ENCODE measurements around the gene ABTB2.

ABTB2 gene

GRCh38 chr11:34341096-34341495, 16.7 kb downstream of the ABTB2 start:
- DNase-seq = no peak

- no peak for DNase-seq
These were observed 17.2 kb downstream of the ABTB2 start for GRCh38 chr11:34340653-34341052.

- DNase-seq = no peak
These were observed 18.4 kb downstream of the ABTB2 start for GRCh38 chr11:34339149-34340064.

- no peak for DNase-seq
These were observed 20.8 kb downstream of the ABTB2 start for GRCh38 chr11:34337016-34337415.

GRCh38 chr11:34335801-34336200, 22.0 kb downstream of the ABTB2 start:
- DNase-seq = no peak

- DNase-seq = no peak
These were observed 22.5 kb downstream of the ABTB2 start for GRCh38 chr11:34335331-34335730.

- DNase-seq = no peak
These were observed 24.0 kb downstream of the ABTB2 start for GRCh38 chr11:34333787-34334186.

GRCh38 chr11:34332524-34332923, 25.3 kb downstream of the ABTB2 start:
- DNase-seq = no peak

GRCh38 chr11:34331736-34332135, 26.1 kb downstream of the ABTB2 start:
- DNase-seq = no peak

GRCh38 chr11:34331329-34331728, 26.5 kb downstream of the ABTB2 start:
- DNase-seq = no peak

- DNase-seq = no peak
These were observed 27.2 kb downstream of the ABTB2 start for GRCh38 chr11:34330653-34331052.

- DNase-seq = no peak
These were observed 27.9 kb downstream of the ABTB2 start for GRCh38 chr11:34329876-34330275.

- DNase-seq = no peak
These were observed 29.2 kb downstream of the ABTB2 start for GRCh38 chr11:34328632-34328910.

- DNase-seq = no peak
These were observed 29.8 kb downstream of the ABTB2 start for GRCh38 chr11:34327804-34328631.

GRCh38 chr11:34324466-34324865, 33.3 kb downstream of the ABTB2 start:
- DNase-seq = no peak

GRCh38 chr11:34323601-34324000, 34.2 kb downstream of the ABTB2 start:
- DNase-seq = no peak

GRCh38 chr11:34318111-34319037, 39.4 kb downstream of the ABTB2 start:
- DNase-seq = no peak

- no peak for DNase-seq
These were observed 40.1 kb downstream of the ABTB2 start for GRCh38 chr11:34317666-34318065.

- no peak for DNase-seq
These were observed 40.8 kb downstream of the ABTB2 start for GRCh38 chr11:34317036-34317360.

GRCh38 chr11:34316347-34317035, 41.3 kb downstream of the ABTB2 start:
- no peak for DNase-seq

- DNase-seq = no peak
These were observed 42.4 kb downstream of the ABTB2 start for GRCh38 chr11:34315394-34315793.

- no peak for DNase-seq
These were observed 42.9 kb downstream of the ABTB2 start for GRCh38 chr11:34314936-34315335.

GRCh38 chr11:34314176-34314575, 43.6 kb downstream of the ABTB2 start:
- no peak for DNase-seq
